T-helper 1 cell treated with Interleukin-12 subunit alpha and Interleukin-12 subunit beta and Interleukin-4 antibody, amounts not matched to agents 30 ng/mL and 1 ng/mL, for 36 hours (primary cell): Measurements from ENCODE around the gene SYDE2. TPM values are rescaled to one million over a fixed set of nuclear protein-coding genes. Genes with fewer than 3 reads are reported as not detected.
"Not testable (repeated sequence)": the region's sequence is repeated elsewhere in the genome, so short reads cannot be mapped to it uniquely, and the experiment has no call there.

Source experiments
- intact Hi-C: fragments of 100-400 bp; cut with micrococcal nuclease; formaldehyde crosslinking; loops from one replicate; pipeline ENCODE4 v1.15.1; 2024
- total RNA-seq: library from RNA; stranded (reverse); gene quantifications from 2 replicates; pipeline ENCODE4 v1.2.3, GENCODE V29; 2022

Gene SYDE2, protein sequence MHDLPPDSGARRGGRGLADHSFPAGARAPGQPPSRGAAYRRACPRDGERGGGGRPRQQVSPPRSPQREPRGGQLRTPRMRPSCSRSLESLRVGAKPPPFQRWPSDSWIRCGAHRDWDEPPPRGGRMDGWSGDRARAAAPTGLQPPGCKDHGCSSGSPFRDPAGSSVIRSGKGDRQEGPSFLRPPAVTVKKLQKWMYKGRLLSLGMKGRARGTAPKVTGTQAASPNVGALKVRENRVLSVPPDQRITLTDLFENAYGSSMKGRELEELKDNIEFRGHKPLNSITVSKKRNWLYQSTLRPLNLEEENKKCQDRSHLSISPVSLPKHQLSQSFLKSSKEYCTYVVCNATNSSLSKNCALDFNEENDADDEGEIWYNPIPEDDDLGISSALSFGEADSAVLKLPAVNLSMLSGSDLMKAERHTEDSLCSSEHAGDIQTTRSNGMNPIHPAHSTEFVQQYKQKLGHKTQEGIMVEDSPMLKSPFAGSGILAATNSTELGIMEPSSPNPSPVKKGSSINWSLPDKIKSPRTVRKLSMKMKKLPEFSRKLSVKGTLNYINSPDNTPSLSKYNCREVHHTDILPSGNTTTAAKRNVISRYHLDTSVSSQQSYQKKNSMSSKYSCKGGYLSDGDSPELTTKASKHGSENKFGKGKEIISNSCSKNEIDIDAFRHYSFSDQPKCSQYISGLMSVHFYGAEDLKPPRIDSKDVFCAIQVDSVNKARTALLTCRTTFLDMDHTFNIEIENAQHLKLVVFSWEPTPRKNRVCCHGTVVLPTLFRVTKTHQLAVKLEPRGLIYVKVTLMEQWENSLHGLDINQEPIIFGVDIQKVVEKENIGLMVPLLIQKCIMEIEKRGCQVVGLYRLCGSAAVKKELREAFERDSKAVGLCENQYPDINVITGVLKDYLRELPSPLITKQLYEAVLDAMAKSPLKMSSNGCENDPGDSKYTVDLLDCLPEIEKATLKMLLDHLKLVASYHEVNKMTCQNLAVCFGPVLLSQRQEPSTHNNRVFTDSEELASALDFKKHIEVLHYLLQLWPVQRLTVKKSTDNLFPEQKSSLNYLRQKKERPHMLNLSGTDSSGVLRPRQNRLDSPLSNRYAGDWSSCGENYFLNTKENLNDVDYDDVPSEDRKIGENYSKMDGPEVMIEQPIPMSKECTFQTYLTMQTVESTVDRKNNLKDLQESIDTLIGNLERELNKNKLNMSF
- total RNA-seq, result 0.39 and 0.64 TPM in 2 replicates

DNA sequence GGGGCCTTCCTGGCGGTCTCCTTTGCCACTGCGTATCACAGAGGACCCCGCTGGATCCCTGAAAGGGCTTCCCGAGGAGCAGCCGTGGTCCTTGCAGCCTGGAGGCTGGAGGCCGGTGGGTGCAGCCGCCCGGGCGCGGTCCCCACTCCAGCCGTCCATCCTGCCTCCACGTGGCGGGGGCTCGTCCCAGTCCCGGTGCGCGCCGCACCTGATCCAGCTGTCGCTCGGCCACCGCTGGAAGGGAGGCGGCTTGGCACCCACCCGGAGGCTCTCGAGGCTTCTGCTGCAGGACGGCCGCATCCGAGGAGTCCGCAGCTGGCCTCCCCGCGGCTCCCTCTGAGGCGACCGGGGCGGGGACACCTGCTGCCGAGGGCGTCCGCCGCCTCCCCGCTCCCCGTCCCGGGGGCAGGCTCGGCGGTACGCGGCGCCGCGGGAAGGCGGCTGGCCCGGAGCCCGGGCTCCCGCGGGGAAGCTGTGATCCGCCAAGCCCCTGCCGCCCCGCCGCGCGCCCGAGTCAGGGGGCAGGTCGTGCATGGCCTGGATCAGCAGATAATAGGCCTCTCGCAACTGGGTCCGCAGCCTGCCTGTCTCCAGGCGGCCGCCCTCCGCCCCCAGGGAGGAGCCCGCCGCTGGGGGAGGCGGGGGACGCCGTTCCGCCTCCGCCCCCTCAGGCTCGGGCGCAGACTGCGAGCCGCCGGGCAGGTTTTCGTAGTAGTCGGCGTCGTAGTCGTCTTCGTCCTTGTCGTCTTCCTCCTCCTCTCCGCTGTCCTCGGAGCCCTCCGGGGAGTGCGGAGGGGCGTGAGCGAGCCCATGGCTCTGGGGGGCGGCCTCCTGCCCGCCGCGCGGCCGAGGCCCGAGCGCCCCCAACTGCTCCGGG is at the start of gene SYDE2:
Gene SYDE2 (minus strand): TSS at position 554 of the 877 bp plus-strand sequence. CDS start 20 bp downstream, at position 534.
- intact Hi-C loops, result loop anchor here (1.0 to 2.0 kb wide), 15 partner anchors 21 to 1122 kb away; partner anchors contain the start of genes BCL10, C1orf52, CTBS and SSX2IP

DNA sequence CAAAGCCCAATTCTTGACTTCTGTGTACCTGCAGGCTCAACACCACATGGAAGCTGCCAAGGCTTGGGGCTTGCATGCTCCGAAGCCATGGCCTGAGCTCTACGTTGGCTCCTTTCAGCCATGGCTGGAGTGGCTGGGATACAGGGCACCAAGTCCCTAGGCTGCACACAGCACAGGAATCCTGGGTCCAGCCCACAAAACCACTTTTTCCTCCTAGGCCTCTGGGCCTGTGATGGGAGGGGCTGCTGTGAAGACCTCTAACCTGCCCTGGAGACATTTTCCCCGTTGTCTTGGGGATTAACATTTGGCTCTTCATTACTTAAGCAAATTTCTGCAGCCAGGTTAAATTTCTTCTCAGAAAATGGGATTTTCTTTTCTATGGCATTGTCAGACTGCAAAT is 48.2 kb upstream of the SYDE2 start:
- intact Hi-C loops, result not testable (repeated sequence)

DNA sequence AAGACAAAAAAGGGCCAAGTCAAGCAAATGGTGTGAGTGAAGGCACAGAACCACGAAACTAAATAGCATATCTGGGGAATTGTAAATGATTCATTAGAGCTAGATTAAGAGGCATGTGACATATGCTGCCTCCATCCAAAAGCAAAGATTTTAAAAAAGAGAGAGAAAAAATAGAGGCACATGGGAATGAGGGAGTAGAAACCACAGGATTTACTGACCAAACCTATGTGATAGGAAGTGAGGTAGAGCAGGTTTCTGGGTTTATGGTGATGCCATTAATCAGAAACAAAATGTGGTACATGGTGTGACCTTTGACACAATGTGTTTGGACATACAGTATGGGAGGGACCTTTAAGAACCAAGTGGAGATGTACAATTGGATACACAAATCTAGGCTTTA is 45.1 kb upstream of the SYDE2 start:
- intact Hi-C loops, result no loop called here

DNA sequence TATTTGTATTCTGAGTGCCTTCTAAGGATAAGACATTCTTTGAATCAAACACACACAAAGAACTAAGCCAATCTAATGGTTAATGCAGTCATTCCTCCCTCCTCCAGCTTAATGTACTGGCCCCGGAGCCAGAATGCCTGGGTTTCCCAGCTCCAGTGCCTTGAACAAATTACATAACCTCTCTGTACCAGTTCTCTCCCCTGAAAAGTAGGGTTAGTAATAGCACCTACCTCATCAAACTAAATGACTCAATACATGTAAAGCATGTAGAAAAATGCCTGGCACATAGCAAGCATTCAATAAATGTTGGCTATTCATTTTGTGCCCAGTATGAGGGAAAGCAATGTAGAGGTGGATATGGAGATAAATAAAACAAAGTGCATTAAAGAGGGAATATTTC is 44.6 kb upstream of the SYDE2 start:
- intact Hi-C loops, result no loop called here

DNA sequence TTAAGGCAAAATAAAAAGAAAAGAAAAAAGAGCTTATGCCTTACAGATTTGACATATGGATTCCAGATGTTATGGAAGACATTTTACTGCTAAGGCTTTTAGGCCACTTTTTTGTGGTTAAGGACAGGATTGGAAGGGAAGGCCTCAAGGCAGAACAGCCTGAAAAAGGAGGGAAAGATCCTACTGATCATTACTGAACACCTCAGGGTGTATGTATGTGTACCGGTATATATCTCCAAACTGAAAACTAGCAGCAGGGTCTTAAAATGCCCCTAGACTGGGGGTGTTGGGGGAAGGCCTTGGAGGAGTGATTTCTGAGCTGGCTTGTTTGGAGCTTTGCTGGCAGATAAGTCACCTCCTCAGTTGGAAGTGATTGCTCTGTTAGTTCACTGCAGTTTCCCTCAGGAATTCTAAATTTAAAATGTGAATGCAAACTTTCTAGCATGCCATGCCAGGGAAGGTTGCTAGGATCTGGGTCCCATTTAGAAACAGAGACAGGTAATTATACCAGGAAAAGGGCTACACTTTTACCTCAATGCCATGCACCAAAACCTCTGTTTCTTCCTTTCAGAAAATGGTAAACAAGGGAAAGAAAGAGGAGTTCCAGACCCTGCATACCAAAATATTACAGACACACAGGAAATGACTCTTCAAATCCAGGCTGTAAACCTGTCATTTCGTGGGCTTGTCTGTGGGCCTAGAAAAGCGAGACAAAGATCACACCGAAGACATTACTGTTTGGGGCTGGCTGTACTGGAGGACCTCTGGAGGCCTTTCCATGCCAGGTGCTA is 43.6 kb upstream of the SYDE2 start:
- intact Hi-C loops, result no loop called here

DNA sequence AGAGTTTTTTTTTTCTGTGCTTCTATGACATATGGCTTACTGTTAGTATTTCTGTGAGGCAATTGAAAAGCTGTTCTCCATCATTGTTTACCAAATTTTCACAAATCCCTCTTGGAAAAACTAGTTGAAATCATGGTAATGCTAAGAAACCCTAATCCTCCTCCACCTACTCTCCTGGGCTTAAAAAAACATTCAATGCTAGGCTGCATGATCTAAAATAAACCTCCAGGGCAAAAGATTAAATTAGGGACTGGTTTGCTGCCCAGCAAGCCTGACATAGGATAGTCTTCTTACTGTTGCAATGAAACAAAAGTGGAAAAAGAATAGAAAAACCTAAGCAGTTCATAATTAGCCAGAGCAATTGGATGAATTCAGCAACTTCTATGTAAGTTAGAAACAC is 42.6 kb upstream of the SYDE2 start:
- intact Hi-C loops, result no loop called here

DNA sequence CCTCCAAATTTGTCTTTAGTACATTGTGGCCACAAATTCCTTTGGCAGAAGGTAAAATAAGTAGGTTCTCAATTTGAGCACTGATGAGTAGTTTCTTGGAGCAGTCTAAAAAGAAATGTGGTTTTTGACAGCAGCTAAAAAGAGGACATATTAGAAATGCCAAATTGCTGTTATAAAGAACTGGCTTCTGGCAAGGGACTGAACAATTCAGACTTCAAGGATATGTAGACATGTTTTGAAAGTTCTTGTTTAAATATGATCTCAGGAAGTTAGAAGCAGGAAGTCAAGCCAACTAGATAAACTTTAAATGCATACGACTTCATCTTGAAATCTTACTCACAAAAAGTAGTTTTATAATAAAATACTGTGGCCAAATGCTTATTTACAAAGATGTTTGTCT is 39.8 kb upstream of the SYDE2 start:
- intact Hi-C loops, result loop anchor here (1.0 kb wide), 1 partner anchor 295 kb away; no protein-coding TSS in a partner anchor

DNA sequence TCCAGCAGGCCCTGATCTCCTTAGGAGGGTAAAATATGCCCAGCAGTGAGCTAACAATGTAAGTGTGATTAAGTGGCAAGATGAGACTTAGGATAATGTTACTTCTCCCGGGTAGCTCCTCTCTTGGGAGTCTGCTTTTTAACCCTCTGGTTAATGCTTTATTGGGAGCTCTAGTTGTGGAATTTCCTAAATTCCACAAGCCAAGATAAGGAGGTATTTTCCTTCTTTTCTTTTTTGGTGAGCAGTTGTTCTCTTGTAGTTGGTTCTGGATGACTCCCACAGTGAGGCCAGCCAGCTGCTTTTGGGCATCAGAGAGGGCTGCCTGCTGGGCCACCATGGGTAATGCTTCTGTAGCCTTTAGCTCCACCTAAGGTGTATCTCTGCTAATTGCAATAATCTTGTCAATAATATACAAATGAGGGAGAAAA is 39.4 kb upstream of the SYDE2 start:
- intact Hi-C loops, result loop anchor here (1.0 kb wide), 1 partner anchor 295 kb away; no protein-coding TSS in a partner anchor

DNA sequence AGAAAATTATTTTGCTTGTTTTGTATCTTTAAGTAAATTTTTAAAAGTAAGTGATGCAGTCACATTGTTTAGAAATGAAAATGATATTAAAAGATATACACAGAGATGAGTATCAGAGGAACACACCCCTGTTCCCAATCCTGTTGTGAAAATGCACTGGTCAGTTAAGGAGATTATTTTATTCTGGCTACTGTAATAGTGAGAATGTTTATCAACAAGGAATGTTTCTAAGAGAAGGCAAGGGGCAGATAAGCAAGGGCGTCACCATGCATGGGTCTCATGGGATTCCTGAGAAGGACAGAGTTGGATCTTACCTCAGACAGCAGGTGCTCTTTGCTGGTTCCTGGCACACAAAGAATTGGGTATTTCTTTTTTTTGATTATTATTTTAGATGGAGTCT is 36.8 kb upstream of the SYDE2 start:
- intact Hi-C loops, result no loop called here

DNA sequence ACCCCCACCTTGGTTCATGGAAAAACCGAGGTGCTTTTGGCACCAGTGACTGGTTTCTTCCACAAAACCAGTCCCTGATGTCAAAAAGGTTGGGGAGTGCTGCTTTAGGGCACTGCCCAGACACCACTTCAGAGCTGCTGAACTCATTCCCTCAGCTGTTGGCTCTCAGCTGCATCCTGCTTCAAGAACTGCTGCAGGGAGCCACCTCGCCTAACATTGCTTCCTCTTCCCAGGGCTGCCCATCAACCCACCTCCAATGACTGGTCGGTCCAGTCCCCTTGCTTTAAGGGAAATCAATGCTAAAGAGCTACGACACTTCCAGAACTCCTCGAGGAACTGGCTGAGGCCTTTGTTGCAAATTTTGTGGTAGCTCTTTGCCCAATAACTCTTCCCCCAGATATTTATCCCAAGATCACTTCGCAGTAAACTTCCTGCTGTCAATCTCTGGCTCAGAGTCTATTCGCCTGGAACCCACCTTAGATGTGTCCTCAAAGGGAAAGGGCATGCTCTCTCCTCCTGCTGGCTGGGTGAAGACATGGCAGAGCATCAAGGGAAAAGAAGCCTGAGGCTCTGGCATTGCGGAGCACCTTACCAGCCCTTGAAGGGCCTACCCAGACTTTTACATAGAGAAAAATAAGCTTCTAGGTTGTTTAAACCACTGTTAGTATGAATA is 29.6 kb upstream of the SYDE2 start:
- intact Hi-C loops, result no loop called here

DNA sequence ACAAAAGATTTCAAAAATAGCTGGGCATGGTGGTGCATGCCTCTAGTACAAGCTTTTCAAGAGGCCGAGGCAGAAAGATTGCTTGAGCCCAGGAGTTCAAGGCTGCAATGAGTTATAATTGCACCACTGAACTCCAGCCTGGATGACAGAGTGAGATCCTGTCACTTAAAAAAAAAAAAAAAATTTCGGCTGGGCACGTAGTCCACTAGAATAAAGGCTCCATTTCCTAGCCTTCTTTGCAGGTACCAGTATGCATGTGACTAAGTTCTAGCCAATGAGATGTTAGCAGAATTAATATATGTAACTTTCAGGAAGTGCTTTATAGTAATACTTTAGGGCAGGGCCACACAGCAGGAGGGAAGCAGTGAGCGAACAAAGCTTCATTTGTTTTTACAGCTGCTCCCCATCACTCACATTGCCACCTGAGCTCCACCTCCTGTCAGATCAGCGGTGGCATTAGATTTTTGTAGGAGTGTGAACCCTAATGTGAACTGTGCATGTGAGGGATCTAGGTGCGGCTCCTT is 28.8 kb upstream of the SYDE2 start:
- intact Hi-C loops, result no loop called here

DNA sequence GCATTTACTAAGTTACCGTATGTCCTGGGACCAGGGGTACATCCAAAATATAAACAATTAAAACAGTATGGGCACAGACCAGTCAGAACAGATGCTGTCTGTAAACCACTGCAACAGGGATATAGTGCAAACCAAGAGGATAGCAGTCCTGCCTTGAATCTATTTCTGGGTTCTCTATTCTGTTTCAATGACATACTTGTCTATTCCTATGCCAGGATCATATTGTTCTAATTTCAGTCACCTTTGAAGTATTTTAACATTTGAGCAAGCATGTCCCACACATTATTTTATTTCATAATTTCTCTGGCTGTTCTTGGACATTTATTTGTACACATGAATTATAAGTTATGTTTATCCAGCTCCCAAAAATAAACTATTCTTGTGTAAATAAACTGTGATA is 28.2 kb upstream of the SYDE2 start:
- intact Hi-C loops, result no loop called here

DNA sequence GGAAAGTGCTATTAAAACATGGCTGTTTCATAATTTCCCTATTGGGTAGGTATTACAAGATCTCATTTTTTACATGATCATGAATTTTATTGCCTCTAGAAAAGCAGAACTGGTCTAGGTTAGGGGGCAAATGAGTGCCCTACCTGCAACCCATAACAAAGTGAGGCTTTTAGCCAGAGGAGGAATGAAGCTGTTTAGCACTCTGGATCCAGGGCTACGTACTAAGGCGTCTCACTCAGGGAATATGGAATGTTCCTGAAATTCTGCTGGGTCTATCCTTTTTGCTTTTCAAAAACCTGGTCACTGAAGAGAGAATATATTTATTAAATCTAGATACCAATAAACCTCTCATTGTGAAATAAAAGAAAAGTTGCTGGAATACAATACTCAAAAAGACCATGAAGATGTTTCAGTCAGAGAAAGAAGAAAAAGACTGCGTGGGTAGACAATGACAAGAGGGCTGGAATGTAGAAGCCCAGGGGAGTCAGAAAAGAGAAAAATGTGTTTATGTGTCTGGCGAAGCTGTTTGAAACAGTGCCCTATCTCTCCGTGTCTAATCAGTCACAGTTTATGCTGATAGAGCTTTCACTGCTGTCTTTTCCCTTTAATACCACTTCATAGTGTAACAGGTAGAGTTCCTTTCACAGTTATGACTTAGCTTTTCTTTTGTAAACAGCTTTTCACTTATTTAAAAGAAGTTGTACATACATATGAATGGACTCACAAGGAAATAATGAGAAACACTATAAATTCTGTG is 25.0 kb upstream of the SYDE2 start:
- intact Hi-C loops, result no loop called here

DNA sequence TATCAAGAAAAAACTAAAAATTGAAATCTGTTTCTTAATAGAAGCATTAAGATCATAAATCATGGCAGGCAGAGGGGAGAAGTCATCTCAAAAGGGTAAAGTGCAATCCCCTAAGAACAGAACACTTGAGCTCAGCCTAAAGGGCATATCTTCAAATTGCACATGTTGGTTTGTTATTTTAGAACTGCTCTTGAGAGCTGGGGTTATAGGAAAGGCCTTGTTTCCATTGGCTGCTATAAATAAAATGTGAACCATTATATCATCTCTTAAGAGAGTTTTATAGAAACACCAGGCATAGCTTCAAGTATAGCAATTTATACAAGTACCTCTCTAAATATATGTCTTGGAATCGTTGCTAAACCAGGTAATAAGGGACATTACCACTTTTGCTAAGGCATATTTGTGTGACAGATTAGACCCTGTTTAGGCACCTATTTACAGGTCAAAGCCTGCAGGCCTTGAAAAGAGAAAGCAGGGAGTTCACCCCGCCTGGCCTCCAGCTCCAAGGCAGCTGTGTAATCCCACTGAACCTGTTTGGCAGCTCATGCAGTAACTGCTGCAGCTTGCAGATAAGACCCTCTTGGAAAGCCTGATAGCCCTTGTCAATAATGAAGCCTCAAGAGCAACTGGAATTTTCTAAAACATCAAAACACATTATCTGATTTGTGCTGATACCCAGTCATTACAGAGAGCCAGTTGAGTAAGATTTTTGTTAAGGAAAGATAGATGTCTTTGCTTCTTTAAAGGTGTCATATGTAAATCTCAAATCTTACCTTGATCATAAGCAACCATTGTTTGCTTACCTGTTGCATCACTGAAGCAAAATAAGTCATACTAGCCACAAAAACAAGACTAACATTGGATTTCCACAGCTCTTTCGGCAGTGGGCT is 24.2 kb upstream of the SYDE2 start:
- intact Hi-C loops, result no loop called here

DNA sequence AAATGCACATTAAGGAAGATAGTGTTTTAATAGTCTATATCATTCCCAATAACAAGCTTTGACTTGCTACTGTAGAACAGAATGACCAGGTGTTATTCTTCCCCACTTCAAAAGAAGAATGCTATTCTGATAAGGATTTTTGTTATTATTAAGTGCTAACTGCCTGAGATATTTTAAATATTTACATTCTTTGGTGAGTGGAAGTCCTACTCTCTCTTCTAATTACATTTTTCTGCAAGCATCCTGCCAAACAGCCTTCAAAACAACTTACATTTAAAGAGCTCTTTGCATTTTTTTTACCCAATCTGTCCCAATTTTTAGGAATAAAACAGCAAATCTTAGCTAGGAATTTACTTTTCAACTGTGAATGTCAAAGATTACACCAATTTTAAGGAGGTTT is 23.5 kb upstream of the SYDE2 start:
- intact Hi-C loops, result no loop called here

DNA sequence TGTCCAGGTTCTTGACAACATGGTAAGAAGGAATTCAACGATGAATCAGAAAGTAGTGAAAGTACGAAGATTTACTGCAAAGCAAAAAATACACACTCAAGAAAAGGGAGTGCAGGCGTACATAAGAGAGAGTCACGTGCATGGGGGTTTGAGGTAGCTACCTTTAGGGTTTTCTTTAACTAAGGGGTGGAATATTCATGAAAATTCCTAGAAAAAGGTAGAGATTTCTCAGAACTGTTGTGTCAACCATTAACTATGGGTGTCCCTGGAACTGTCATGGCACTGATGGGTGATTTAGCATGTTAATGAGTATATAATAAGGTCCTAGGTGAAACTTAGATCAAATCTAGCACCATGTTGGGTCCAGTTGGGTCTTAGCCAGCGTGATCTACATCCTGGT is 22.5 kb upstream of the SYDE2 start:
- intact Hi-C loops, result no loop called here

DNA sequence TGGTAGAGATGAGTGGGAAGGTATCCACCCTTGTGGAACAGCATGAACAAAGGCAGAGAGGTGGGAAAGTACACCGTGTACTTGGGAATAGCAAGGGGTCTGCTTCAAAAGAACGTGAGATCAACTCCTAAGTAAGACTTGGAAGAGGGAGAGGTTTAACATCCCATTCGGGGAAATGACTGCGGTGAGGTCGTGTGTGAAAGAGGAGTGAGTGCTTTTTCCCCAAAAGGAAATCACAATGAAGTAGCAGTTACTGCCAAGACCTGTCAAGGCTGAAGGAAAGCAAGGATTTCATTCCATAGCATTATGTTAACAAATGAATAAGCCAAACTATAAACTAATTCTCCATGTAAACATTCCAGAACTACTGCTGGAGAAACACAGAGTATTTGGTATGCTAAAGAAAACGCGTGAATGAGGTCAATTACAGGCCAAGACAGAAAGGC is 20.0 kb upstream of the SYDE2 start:
- intact Hi-C loops, result no loop called here
